Astrocyte of the spinal cord (primary cell): ENCODE data around the gene JAML.

Experiments used
- DNase-seq: peaks from one replicate; pipeline ENCODE4 v3.0.0; 2011; ENCODE audit warnings: low read depth, low spot score
- H3K4me3 ChIP-seq: 2 replicates; pipeline ENCODE4 v1.5.1; 2011; ENCODE audit warnings: low read depth, mild to moderate bottlenecking, low read length, moderate library complexity
- in situ Hi-C: cut with HindIII; loops from 2 replicates; pipeline ENCODE4 v1.10.0; 2017; ENCODE audit warnings: low sequenced_read_pairs
- TF ChIP-seq, protein P1 (sequence below): IDR thresholded peaks from 2 replicates; pipeline ENCODE4 v1.5.1; 2012; ENCODE audit warnings: low read depth, mild to moderate bottlenecking, low read length, inconsistent platforms

The JAML gene

DNA sequence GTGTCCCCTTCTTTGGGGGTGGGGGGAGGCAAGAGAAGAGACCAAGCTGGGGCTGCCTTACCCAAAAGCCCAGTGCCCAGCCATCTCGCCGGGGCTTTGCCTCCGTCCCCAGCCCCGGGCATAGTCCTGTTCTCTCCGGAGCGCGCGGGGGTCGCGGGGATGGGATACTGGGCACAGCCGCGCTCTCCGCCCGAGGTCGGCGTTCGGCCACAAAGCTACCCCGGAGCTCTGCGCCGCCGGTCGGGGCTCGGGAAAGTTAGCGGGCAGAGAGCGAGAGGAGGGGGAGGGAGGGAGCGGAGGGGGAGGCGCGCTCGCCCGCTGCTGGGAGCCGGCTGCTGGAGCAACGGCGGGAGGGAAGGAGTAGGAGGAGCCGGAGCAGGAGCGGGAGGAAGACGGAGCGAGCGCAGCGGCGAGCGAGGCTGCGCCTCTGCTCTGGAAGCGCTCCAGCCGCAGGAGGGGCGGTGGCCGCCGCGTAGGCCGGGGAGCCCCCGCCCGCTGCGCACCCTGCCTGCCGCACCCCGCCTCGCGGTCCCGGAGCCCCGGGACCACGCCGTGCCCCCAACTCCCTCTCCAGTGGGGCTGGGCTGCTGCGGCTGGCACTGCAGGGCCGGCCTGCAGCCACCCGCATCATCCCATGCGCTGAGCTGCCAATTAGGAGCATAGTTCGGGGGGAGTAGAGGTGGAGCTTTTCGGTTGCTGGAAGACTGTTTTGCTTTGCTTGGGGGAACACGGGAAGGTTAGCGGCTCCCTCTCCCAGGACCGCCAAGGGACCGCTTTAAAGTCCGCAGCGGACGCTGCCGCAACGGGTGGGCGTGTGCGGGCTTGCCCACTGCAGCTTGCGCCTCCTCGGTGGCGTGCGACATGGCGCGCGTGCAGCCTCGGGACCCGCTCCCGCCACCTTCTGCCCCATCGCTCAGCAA, 72.0 kb downstream of the JAML start, which contains the start of gene SCN4B:
Gene SCN4B (minus strand): TSS at position 272 of the 920 bp plus-strand sequence. CDS start 150 bp downstream, at position 122.
- TF ChIP-seq, protein P1, sequence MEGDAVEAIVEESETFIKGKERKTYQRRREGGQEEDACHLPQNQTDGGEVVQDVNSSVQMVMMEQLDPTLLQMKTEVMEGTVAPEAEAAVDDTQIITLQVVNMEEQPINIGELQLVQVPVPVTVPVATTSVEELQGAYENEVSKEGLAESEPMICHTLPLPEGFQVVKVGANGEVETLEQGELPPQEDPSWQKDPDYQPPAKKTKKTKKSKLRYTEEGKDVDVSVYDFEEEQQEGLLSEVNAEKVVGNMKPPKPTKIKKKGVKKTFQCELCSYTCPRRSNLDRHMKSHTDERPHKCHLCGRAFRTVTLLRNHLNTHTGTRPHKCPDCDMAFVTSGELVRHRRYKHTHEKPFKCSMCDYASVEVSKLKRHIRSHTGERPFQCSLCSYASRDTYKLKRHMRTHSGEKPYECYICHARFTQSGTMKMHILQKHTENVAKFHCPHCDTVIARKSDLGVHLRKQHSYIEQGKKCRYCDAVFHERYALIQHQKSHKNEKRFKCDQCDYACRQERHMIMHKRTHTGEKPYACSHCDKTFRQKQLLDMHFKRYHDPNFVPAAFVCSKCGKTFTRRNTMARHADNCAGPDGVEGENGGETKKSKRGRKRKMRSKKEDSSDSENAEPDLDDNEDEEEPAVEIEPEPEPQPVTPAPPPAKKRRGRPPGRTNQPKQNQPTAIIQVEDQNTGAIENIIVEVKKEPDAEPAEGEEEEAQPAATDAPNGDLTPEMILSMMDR: no peak
- in situ Hi-C loops: no loop called here
- DNase-seq: peak; percentile 18
- H3K4me3 ChIP-seq: peak within 1 kb of the TSS; percentile 28

DNA sequence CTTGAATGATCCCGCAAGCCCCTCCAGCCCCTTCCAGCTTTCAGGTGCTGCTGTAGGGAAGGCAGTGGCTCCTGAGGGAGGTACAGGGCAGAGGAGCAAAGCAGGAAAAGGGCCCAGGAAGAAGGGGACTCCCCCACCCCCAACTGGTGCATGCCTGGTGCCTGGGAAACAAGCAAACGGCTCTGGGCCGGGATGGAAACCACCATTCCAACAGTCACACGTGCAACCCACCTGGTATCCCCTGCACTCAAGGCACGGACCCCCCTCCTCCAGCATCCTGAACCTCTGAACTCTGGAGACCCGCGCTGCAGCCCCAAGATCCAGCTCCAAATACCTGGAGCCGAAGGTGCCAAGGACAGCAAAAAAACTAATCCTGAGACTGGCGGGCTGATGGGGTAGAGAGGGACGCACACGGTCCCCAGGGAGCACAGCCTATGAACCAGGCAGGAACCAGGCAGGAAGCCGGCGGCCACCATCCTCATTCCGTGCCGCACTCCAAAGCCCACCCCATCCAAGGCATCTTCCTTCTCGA, 72.7 kb downstream of the JAML start:
- TF ChIP-seq, protein P1: no peak
- in situ Hi-C loops: no loop called here
- H3K4me3 ChIP-seq: no peak overlapping the region
- DNase-seq: no peak

DNA sequence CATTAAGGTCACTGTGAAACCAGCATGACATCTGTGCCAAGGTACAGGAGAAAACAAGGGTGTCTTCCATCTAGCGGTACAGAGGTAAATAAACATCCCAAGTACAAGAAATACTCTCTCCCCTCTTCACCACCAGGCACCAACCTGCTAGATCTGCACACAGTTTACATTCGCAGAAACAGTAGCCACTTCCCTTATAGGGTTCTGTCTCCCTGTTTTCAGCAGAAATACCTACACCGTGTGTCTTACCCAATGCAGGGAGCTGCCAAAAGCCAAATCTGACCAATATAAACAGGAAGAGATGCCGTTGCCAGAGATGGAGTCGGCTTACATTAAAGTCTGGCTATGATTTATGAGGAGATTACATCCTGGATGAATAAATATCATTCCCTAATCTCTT, 73.4 kb downstream of the JAML start:
- in situ Hi-C loops: no loop called here
- TF ChIP-seq, protein P1: no peak
- DNase-seq: no peak
- no peak overlapping the region for H3K4me3 ChIP-seq

DNA sequence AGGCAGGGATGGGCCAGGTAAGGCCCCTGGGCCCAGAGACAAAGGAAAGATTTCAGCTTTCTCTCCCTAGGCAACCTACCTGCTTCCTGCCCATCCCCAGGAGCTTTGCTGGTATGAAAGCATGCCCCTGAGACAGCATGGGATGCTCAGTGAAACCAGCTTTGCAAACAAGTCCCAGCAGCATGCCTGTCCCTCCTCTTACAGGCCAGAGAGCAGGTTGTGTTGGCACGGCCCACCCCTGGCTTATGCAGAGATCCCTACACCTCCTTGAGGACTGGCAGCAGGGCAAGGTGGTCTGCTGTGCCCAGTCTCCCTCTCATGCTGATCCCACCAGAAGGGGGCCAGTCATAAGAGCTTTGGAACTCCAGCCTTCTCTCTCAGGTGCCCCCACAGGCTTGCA, 75.3 kb downstream of the JAML start:
- H3K4me3 ChIP-seq: no peak overlapping the region
- TF ChIP-seq, protein P1: no peak
- in situ Hi-C loops: no loop called here
- no peak for DNase-seq

DNA sequence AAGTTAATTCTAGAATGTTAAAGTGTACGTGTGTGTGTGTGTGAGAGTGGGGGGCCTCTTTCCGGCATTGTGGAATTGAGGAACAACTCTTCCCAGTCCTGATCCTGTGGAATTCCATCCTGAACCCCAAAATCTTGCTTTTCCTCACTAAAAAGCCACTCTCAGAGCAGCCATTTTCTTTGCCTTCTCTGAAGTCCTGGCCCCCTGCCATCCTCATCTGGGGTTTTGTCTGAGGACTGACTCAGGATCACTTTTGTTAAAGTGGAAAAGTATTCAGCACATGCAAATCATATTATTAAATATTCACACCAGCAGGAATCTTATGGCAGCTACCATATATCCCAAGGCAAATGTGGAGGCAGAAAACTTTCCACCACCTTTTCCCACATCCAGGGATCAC, 76.0 kb downstream of the JAML start:
- in situ Hi-C loops: no loop called here
- TF ChIP-seq, protein P1: no peak
- no peak for DNase-seq
- H3K4me3 ChIP-seq: no peak overlapping the region

DNA sequence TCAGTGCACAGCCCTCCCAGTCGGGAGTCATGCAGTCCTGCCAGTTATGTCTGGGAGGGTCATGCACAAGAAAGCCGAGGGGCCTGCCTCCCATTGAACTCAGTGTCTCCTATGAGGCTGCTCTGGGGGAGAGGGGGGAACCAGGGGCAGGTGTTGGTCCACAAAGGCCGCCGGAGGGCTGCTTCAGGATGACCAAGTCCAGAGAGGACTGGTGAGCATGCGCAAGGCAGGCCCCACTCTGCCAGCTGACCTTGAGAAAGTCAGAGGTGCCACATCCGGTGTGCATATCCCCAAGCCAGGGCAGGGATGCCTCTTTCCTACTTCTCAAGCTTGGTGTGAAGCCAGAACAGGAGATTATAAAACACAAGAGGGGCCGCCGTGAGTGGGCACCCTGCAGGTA, 76.6 kb downstream of the JAML start:
- no peak overlapping the region for H3K4me3 ChIP-seq
- in situ Hi-C loops: no loop called here
- TF ChIP-seq, protein P1: no peak
- DNase-seq: no peak
